A549 (cell line): ENCODE results near the gene PTPN13. TPM values are rescaled to one million over a fixed set of nuclear protein-coding genes. Genes with fewer than 3 reads are reported as not detected.

Source experiments
- ATAC-seq, 2 experiments: fragments of 200-7000 bp in 1 of 2; fragments of >200 bp in 1 of 2; cut with Nextera tagmentation in 1 of 2; cut with Tn5 transposase in 1 of 2; 3 replicates each; pipeline versions ENCODE4 v1.8.0 to v1.9.1; 2018 to 2020; ENCODE audit warnings: mild to moderate bottlenecking in 1 of 2, moderate library complexity in 1 of 2
- CTCF ChIA-PET: fragments of 300-600 bp; sonication (Branson Sonifier 250); formaldehyde crosslinking; extraction: SDS; loops from one replicate; lab custom pipeline; 2021; ENCODE audit warnings: antibody characterized with exemption, inconsistent platforms; lab: Yijun Ruan, JAX
- POLR2A ChIA-PET: fragments of 350-600 bp; formaldehyde crosslinking; extraction: SDS; loops from one replicate; lab custom pipeline; 2021; ENCODE audit warnings: antibody characterized with exemption, inconsistent platforms; lab: Yijun Ruan, JAX
- DNase-seq, 2 experiments: peaks; one replicate each; pipeline versions ENCODE4 v3.0.0 to v3.0.0-alpha.2; 2011 to 2016; ENCODE audit warnings: low read depth in 1 of 2, low spot score in 1 of 2
- FAIRE-seq: peaks from 2 replicates; lab custom pipeline; 2011; peaks lifted over from hg19 to GRCh38; lab: Jason Lieb, UNC
- H3K27ac ChIP-seq, 2 experiments: fragments of >200 bp; sonication (Bioruptor Twin); formaldehyde crosslinking; 3 replicates each; pipeline ENCODE4 v1.5.1; 2016 to 2017
- H3K4me1 ChIP-seq: fragments of >200 bp; sonication (Bioruptor Twin); formaldehyde crosslinking; 3 replicates; pipeline ENCODE4 v1.6.1; 2016
- H3K4me2 ChIP-seq: fragments of >200 bp; sonication (Bioruptor Twin); formaldehyde crosslinking; 3 replicates; pipeline ENCODE4 v1.6.1; 2016
- H3K4me3 ChIP-seq: fragments of >200 bp; sonication (Bioruptor Twin); formaldehyde crosslinking; 3 replicates; pipeline ENCODE4 v1.5.1; 2016
- H3K9me3 ChIP-seq: fragments of >200 bp; sonication (Bioruptor Twin); formaldehyde crosslinking; 3 replicates; pipeline ENCODE4 v1.6.1; 2016
- CBX2 ChIP-seq: fragments of 200-600 bp; sonication (generic); IDR thresholded peaks from 2 replicates; pipeline ENCODE4 v1.6.1; 2016; ENCODE audit warnings: low read depth, mild to moderate bottlenecking, borderline replicate concordance
- CHD4 ChIP-seq: fragments of 200-600 bp; sonication (generic); IDR thresholded peaks from 2 replicates; pipeline ENCODE4 v1.6.1; 2016; ENCODE audit warnings: antibody characterized with exemption, mild to moderate bottlenecking, borderline replicate concordance
- EHF ChIP-seq: fragments of 250-450 bp; sonication (Bioruptor Pico); IDR thresholded peaks from 2 replicates; pipeline ENCODE4 v1.5.0; 2020; ENCODE audit warnings: mild to moderate bottlenecking
- EP300 ChIP-seq, 2 experiments: fragments of >200 bp; sonication (Bioruptor Twin); formaldehyde crosslinking; IDR thresholded peaks; 2 replicates in 1 of 2; 3 replicates in 1 of 2; pipeline ENCODE4 v1.6.1; 2016 to 2017
- ESRRA ChIP-seq: fragments of 150-350 bp; IDR thresholded peaks from 2 replicates; pipeline ENCODE4 v1.6.1; 2014; ENCODE audit warnings: mild to moderate bottlenecking, low read length, borderline replicate concordance
- FOXS1 ChIP-seq: fragments of 250-450 bp; sonication (Bioruptor Pico); IDR thresholded peaks from 2 replicates; pipeline ENCODE4 v1.5.0; 2020; ENCODE audit warnings: mild to moderate bottlenecking, moderate library complexity
- HOXA7 ChIP-seq: fragments of 250-450 bp; sonication (Bioruptor Pico); IDR thresholded peaks from 2 replicates; pipeline ENCODE4 v1.5.0; 2020; ENCODE audit warnings: mild to moderate bottlenecking, moderate library complexity
- HOXB13 ChIP-seq: fragments of 250-450 bp; sonication (Bioruptor Pico); IDR thresholded peaks from 2 replicates; pipeline ENCODE4 v1.5.0; 2020; ENCODE audit warnings: low read depth, mild to moderate bottlenecking, moderate library complexity
- JUNB ChIP-seq: fragments of >200 bp; sonication (Bioruptor Twin); formaldehyde crosslinking; IDR thresholded peaks from 2 replicates; pipeline ENCODE4 v1.6.1; 2016
- MAFK ChIP-seq: fragments of 450-650 bp; IDR thresholded peaks from 2 replicates; pipeline ENCODE4 v1.6.1; 2014; ENCODE audit not compliant: partially characterized antibody
- MAZ ChIP-seq: fragments of 150-350 bp; IDR thresholded peaks from 2 replicates; pipeline ENCODE4 v1.6.1; 2014; ENCODE audit warnings: antibody characterized with exemption, low read depth, low read length, borderline replicate concordance
- NFE2L2 ChIP-seq: fragments of 150-350 bp; conservative IDR thresholded peaks from 2 replicates; pipeline ENCODE4 v1.6.1; 2014; ENCODE audit warnings: low read length
- NR3C1 ChIP-seq: fragments of >200 bp; sonication (Bioruptor Twin); formaldehyde crosslinking; IDR thresholded peaks from 3 replicates; pipeline ENCODE4 v1.6.1; 2017
- POLR2A ChIP-seq: IDR thresholded peaks from 2 replicates; pipeline ENCODE4 v1.6.1; 2012; ENCODE audit warnings: mild to moderate bottlenecking, low read length
- RARB ChIP-seq: fragments of 250-450 bp; sonication (Bioruptor Pico); IDR thresholded peaks from 2 replicates; pipeline ENCODE4 v1.8.0; 2021; ENCODE audit warnings: mild to moderate bottlenecking, moderate library complexity
- RCOR1 ChIP-seq: fragments of 150-350 bp; IDR thresholded peaks from 2 replicates; pipeline ENCODE4 v1.6.1; 2014; ENCODE audit warnings: antibody characterized with exemption, low read length, low read depth
- RNF2 ChIP-seq: fragments of 200-600 bp; sonication (generic); IDR thresholded peaks from 2 replicates; pipeline ENCODE4 v1.6.1; 2016; ENCODE audit warnings: low read depth, mild to moderate bottlenecking, antibody characterized with exemption, moderate library complexity, borderline replicate concordance
- SREBF2 ChIP-seq: fragments of 450-650 bp; IDR thresholded peaks from 2 replicates; pipeline ENCODE4 v1.6.1; 2014; ENCODE audit warnings: mild to moderate bottlenecking, moderate library complexity
- TFCP2L1 ChIP-seq: fragments of 250-450 bp; sonication (Bioruptor Pico); IDR thresholded peaks from 2 replicates; pipeline ENCODE4 v1.5.0; 2021; ENCODE audit warnings: mild to moderate bottlenecking
- ZNF302 ChIP-seq: fragments of 250-450 bp; sonication (Bioruptor Pico); IDR thresholded peaks from 2 replicates; pipeline ENCODE4 v1.9.0; 2021; ENCODE audit warnings: inconsistent platforms, mild to moderate bottlenecking, moderate library complexity
- WGBS: methylation state at CpG from one replicate; pipeline ENCODE4 v1.1.6; 2017; ENCODE audit errors: missing lambda C conversion rate; 5-methylcytosine and 5-hydroxymethylcytosine counted together
- polyA plus RNA-seq, 4 experiments: library from polyadenylated mRNA; depleted of rRNA in 3 of 4; stranded (reverse); fragments of >200 nt; fragmentation: RNase III in 1 of 4; extraction: RNeasy Plus Mini Kit Qiagen cat#74134 plus additional on column Dnase treatment in 1 of 4; gene quantifications; 2 replicates in 3 of 4; 3 replicates in 1 of 4; pipeline ENCODE4 v1.2.3, GENCODE V29; 2011 to 2017
- TF ChIP-seq, protein P1 (sequence below): fragments of >200 bp; sonication (Bioruptor Twin); formaldehyde crosslinking; IDR thresholded peaks from 3 replicates; pipeline ENCODE4 v1.6.1; 2016
- TF ChIP-seq, protein P2 (sequence below): fragments of >200 bp; sonication (Bioruptor Twin); formaldehyde crosslinking; IDR thresholded peaks from 2 replicates; pipeline ENCODE4 v1.6.1; 2016
- TF ChIP-seq, protein P3 (sequence below): fragments of 150-350 bp; IDR thresholded peaks from 2 replicates; pipeline ENCODE4 v1.6.1; 2014; ENCODE audit warnings: low read depth, mild to moderate bottlenecking, low read length

PTPN13 gene
- polyA plus RNA-seq, 2 of the 4 experiments (the other 2 are of a cell fraction), result 10.4 to 13.3 TPM

DNA sequence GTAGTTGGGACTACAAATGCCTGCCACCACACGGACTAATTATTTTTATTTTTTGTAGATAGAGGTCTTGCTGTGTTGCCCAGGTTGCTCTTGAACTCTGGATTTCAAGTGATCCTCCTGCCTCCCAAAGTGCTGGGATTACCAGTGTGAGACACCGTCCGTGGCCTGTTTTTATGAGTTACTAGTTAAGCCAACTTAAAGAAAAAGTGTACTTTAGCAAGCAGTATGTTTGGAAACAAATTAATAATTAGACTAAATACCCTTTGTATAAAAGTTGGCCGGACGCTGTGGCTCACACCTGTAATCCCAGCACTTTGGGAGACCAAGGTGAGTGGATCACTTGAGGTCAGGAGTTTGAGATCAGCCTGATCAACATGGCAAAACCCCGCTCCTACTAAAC, 14.2 kb upstream of the PTPN13 start (continued):
- TF ChIP-seq, protein P1, sequence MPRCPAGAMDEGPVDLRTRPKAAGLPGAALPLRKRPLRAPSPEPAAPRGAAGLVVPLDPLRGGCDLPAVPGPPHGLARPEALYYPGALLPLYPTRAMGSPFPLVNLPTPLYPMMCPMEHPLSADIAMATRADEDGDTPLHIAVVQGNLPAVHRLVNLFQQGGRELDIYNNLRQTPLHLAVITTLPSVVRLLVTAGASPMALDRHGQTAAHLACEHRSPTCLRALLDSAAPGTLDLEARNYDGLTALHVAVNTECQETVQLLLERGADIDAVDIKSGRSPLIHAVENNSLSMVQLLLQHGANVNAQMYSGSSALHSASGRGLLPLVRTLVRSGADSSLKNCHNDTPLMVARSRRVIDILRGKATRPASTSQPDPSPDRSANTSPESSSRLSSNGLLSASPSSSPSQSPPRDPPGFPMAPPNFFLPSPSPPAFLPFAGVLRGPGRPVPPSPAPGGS, result no peak
- no peak for TF ChIP-seq NR3C1
- TF ChIP-seq JUNB, result no peak
- no peak for TF ChIP-seq CHD4
- TF ChIP-seq SREBF2, result no peak
- TF ChIP-seq ESRRA, result no peak

DNA sequence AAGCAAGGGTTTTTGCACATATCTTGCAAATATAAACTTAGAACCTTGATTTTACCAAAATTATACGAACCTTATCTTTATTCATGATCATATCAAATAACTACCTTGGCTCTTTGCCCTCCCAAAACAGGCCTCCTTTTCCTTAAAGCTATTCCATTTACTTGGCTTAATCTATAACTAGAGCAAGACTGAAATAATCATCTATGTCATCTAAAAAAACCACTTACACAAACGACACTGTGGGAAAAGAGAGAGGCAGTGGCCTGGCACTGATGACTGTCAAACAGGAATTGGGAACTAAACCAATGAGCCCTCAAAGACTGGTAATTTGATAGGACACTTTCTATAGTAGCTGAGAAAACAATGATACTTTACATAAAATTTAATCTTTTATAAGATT, 11.7 kb upstream of the PTPN13 start:
- Histone ChIP-seq H3K4me3 (0 out of 3 replicates have a peak overlapping the region, but pooled peaks have one; percentile 29), H3K4me2 (peak overlapping the region; percentile 88), H3K4me1 (peaks cover 27% of the 10 kb centered on the region), H3K27ac (0 out of 6 replicates have a peak overlapping the region, but pooled peaks of 1 of the 2 experiments have one; percentile 23), H3K9me3 (no peaks in the 10 kb centered on the region)
- ATAC-seq (no peak), DNase-seq (peak in 1 of 2 experiments; percentile 7), FAIRE-seq (no peak)
- POLR2A ChIA-PET, result no interaction called here
- WGBS, result 9% methylated on average over 2 of the region's 2 CpGs
- CTCF ChIA-PET, result no interaction called here
- TF ChIP-seq RARB (no peak), POLR2A (no peak), HOXB13 (no peak), NFE2L2 (no peak)
- TF ChIP-seq, protein P2, sequence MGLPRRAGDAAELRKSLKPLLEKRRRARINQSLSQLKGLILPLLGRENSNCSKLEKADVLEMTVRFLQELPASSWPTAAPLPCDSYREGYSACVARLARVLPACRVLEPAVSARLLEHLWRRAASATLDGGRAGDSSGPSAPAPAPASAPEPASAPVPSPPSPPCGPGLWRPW, result no peak
- TF ChIP-seq, protein P3, sequence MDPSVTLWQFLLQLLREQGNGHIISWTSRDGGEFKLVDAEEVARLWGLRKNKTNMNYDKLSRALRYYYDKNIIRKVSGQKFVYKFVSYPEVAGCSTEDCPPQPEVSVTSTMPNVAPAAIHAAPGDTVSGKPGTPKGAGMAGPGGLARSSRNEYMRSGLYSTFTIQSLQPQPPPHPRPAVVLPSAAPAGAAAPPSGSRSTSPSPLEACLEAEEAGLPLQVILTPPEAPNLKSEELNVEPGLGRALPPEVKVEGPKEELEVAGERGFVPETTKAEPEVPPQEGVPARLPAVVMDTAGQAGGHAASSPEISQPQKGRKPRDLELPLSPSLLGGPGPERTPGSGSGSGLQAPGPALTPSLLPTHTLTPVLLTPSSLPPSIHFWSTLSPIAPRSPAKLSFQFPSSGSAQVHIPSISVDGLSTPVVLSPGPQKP, result no peak

DNA sequence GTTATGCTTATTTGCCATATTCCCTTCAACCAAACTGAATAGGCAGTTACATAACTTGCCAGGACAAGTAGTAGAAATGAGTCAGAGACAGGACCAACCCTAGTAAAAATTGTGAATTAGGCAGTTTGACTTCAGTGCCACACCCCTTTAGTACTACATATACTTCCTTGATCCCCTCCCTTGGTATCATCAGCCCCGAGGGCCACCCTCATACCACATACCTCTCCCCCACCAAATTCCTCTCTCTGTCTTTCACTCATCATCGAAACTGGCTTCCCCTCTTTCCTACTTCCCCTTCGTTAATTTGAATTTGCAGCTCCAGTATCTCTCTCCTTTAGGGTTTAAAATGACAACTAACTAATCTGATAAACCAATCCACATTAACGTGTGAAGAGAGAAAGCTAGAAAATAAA, 7.9 kb upstream of the PTPN13 start:
- CTCF ChIA-PET, result interaction anchor here (1.0 kb wide), 1 partner anchor 84 kb away, joined by 3 read pairs; no protein-coding TSS in a partner anchor
- H3K4me1 ChIP-seq, result peaks cover 22% of the 10 kb centered on the region
- 63% methylated on average over 4 of the region's 4 CpGs for WGBS
- H3K4me3 ChIP-seq, result no peak overlapping the region
- peak in 1 of 2 experiments; percentile 7 for DNase-seq
- ATAC-seq, result no peak
- peak overlapping the region; percentile 38; the same call in 2 of the 3 replicates for H3K4me2 ChIP-seq
- FAIRE-seq, result no peak
- no peak overlapping the region for H3K27ac ChIP-seq
- TF ChIP-seq TFCP2L1 (no peak), MAZ (no peak), FOXS1 (no peak), RCOR1 (no peak), EHF (CRISPR knock-in tag) (no peak), ZNF302 (CRISPR knock-in tag) (no peak), RNF2 (no peak), HOXA7 (CRISPR knock-in tag) (no peak), CBX2 (no peak), MAFK (no peak), RARB (no peak), EP300 (IDR thresholded peaks at IDR 0.05) (no peak)
- TF ChIP-seq, protein P2, result no peak
- no peaks in the 10 kb centered on the region for H3K9me3 ChIP-seq
- POLR2A ChIA-PET, result no interaction called here
